ENCODE measurements around the gene CERS1.

DNA sequence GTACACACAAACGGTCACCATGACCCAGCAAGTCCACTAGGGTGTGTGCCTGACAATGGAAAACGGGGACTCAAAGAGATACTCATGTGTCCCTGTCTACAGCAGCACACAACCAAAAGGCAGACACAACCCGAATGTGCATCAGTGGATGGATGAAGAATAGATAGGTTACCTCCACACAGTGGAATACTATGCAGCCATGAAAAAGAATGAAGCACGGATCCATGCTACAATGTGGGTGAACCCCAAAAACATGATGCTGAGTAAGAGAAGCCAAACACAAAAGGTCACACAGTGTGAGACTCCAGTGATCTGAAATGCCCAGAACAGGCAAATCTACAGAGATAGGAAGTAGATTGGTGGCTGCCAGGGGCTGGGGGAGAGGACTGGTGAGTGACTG lies 9.0 kb downstream of the CERS1 start:
- TF ChIP-seq EZH2 (IDR thresholded peaks at IDR 0.05; ENCODE audit: borderline replicate concordance, low read length), result no peak
- no peak for TF ChIP-seq CTCF (IDR thresholded peaks at IDR 0.05; ENCODE audit: low read length)

All from OCI-LY1 (cell line).